Measurements from ENCODE around the gene FRMD1.

The FRMD1 gene

GRCh38 chr6:168110437-168110836 is 31.4 kb upstream of the FRMD1 start:
- no peak for TF ChIP-seq POLR2AphosphoS5 (IDR thresholded peaks at IDR 0.05; ENCODE audit: low read depth, low read length)
- no peak for TF ChIP-seq SIN3A (IDR thresholded peaks at IDR 0.05; ENCODE audit: borderline replicate concordance, insufficient read depth, low read length)
- TF ChIP-seq FOXP2 (optimal IDR thresholded peaks at IDR 0.05; ENCODE audit: borderline replicate concordance, extremely low read depth, extremely low read length, insufficient read depth) = no peak
- no peak for TF ChIP-seq REST (IDR thresholded peaks at IDR 0.05; ENCODE audit: insufficient read depth in 1 of 2, low read depth in 2 of 2, low read length in 2 of 2)
- no peak for TF ChIP-seq TAF1 (IDR thresholded peaks at IDR 0.05; ENCODE audit: borderline replicate concordance, insufficient read depth, low read length)

GRCh38 chr6:168109171-168109570 is 30.2 kb upstream of the FRMD1 start:
- no peak for TF ChIP-seq SIN3A (IDR thresholded peaks at IDR 0.05; ENCODE audit: borderline replicate concordance, insufficient read depth, low read length)
- no peak for TF ChIP-seq FOXP2 (optimal IDR thresholded peaks at IDR 0.05; ENCODE audit: borderline replicate concordance, extremely low read depth, extremely low read length, insufficient read depth)
- no peak for TF ChIP-seq POLR2AphosphoS5 (IDR thresholded peaks at IDR 0.05; ENCODE audit: low read depth, low read length)
- no peak for TF ChIP-seq TAF1 (IDR thresholded peaks at IDR 0.05; ENCODE audit: borderline replicate concordance, insufficient read depth, low read length)
- no peak for TF ChIP-seq REST (IDR thresholded peaks at IDR 0.05; ENCODE audit: insufficient read depth in 1 of 2, low read depth in 2 of 2, low read length in 2 of 2)

GRCh38 chr6:168107191-168107983 is 28.4 kb upstream of the FRMD1 start:
- TF ChIP-seq FOXP2 (optimal IDR thresholded peaks at IDR 0.05; ENCODE audit: borderline replicate concordance, extremely low read depth, extremely low read length, insufficient read depth) (no peak), REST (IDR thresholded peaks at IDR 0.05; ENCODE audit: insufficient read depth in 1 of 2, low read depth in 2 of 2, low read length in 2 of 2) (no peak), TAF1 (IDR thresholded peaks at IDR 0.05; ENCODE audit: borderline replicate concordance, insufficient read depth, low read length) (no peak), SIN3A (IDR thresholded peaks at IDR 0.05; ENCODE audit: borderline replicate concordance, insufficient read depth, low read length) (no peak), POLR2AphosphoS5 (IDR thresholded peaks at IDR 0.05; ENCODE audit: low read depth, low read length) (no peak)

- TF ChIP-seq FOXP2 (optimal IDR thresholded peaks at IDR 0.05; ENCODE audit: borderline replicate concordance, extremely low read depth, extremely low read length, insufficient read depth) = no peak
- TF ChIP-seq POLR2AphosphoS5 (IDR thresholded peaks at IDR 0.05; ENCODE audit: low read depth, low read length) = no peak
- no peak for TF ChIP-seq REST (IDR thresholded peaks at IDR 0.05; ENCODE audit: insufficient read depth in 1 of 2, low read depth in 2 of 2, low read length in 2 of 2)
- no peak for TF ChIP-seq SIN3A (IDR thresholded peaks at IDR 0.05; ENCODE audit: borderline replicate concordance, insufficient read depth, low read length)
- TF ChIP-seq TAF1 (IDR thresholded peaks at IDR 0.05; ENCODE audit: borderline replicate concordance, insufficient read depth, low read length) = no peak
Observed at GRCh38 chr6:168106633-168107005, 27.6 kb upstream of the FRMD1 start.

All from PFSK-1 (cell line).